ENCODE results near the gene YBEY. TPM values are rescaled to one million over a fixed set of nuclear protein-coding genes. Genes with fewer than 3 reads are reported as not detected.

The YBEY gene
- total RNA-seq, 2 experiments from 2014 or later = 18.3 to 23.5 TPM

DNA sequence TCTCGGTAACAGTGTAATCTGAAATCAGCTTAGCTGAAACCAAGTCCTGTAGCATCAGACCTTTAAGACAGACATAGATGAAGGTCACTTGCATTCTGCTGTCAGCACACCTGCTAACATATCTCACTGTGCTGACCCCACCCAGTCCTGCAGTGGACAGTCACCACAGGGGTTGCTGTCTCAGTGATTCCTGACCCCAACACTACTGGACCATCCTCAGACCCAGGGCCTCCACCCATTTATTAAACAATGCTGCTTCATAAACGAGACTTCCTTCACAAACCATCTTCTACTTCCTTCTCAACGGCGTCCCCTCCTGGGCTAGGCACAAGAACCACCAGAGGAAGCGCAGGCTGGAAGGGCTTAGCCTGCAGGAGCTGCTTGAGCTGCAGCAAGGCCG, 39.8 kb upstream of the YBEY start:
- Histone ChIP-seq H4K20me1 (ENCODE audit: insufficient read depth, low read length) (no peaks in the 10 kb centered on the region), H3K4me1 (ENCODE audit: insufficient read depth, low read length, poor library complexity, severe bottlenecking) (peaks cover 29% of the 10 kb centered on the region), H3K36me3 (ENCODE audit: insufficient read depth, low read length) (peaks cover 96% of the 10 kb centered on the region), H3K27ac (ENCODE audit: low read depth, low read length, poor library complexity, severe bottlenecking) (no peak overlapping the region), H3K4me2 (ENCODE audit: low read length) (no peak overlapping the region), H3K9me3 (ENCODE audit: low read length) (no peaks in the 10 kb centered on the region), H3K9me2 (ENCODE audit: insufficient read depth, low read length) (no peaks in the 10 kb centered on the region), H3K4me3 (ENCODE audit: low read depth, low read length, poor library complexity, severe bottlenecking) (no peak overlapping the region), H2AFZ (ENCODE audit: low read length) (no peak overlapping the region), H3K79me2 (ENCODE audit: insufficient read depth, low read depth, low read length) (no peaks in the 10 kb centered on the region)
- intact Hi-C loops (cut with micrococcal nuclease; ENCODE audit: unreplicated experiment) = no loop called here
- BruUV-seq (replicated peaks) = no TSS peak
- CTCF ChIA-PET (ENCODE audit: unreplicated experiment) = no interaction called here
- no peak for DNase-seq (ENCODE audit: low spot score)
- POLR2A ChIA-PET = no interaction called here
- TF ChIP-seq, protein P1, sequence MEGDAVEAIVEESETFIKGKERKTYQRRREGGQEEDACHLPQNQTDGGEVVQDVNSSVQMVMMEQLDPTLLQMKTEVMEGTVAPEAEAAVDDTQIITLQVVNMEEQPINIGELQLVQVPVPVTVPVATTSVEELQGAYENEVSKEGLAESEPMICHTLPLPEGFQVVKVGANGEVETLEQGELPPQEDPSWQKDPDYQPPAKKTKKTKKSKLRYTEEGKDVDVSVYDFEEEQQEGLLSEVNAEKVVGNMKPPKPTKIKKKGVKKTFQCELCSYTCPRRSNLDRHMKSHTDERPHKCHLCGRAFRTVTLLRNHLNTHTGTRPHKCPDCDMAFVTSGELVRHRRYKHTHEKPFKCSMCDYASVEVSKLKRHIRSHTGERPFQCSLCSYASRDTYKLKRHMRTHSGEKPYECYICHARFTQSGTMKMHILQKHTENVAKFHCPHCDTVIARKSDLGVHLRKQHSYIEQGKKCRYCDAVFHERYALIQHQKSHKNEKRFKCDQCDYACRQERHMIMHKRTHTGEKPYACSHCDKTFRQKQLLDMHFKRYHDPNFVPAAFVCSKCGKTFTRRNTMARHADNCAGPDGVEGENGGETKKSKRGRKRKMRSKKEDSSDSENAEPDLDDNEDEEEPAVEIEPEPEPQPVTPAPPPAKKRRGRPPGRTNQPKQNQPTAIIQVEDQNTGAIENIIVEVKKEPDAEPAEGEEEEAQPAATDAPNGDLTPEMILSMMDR (conservative IDR thresholded peaks at IDR 0.05; ENCODE audit: low read length) = no peak
- TF ChIP-seq EZH2phosphoT487 (IDR thresholded peaks at IDR 0.05; ENCODE audit: borderline replicate concordance, low read depth, low read length) = no peak

DNA sequence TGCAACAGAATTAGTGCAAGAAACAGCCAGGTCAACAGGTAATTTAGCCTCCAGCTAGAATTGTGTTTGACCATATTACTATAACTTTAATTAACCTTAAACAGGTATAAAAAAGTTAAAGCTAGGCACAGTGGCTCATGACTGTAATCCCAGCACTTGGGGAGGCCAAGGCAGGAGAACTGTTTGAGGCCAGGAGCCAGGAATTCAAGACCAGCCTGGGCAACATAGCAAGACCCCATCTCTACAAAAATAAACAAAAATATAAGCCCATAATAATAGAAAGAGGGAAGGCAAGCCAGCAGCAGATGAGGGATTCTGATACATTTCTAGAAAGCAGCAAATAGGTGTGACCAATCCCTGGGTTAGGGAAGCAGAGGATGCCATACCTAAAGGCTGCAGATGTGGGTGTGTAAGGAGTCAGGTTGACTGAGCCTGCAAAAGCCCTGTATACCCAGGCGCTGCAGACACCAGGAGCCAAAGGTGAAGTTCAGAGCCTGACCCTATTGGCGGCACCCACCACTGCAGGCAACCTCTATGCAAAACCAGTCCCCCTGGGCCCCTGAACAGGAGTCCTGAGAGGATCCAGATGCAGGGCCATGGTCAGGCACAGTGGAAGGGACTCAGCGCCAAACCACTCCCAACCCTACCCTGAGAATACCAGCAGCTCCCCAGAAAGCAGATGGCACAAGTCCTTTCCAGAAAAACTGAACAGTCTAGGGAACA, 38.3 kb upstream of the YBEY start:
- Histone ChIP-seq H4K20me1 (ENCODE audit: insufficient read depth, low read length) (no peaks in the 10 kb centered on the region), H3K4me3 (ENCODE audit: low read depth, low read length, poor library complexity, severe bottlenecking) (no peak overlapping the region), H3K4me2 (ENCODE audit: low read length) (no peak overlapping the region; the same call in 1 of the 2 replicates), H3K79me2 (ENCODE audit: insufficient read depth, low read depth, low read length) (no peaks in the 10 kb centered on the region), H3K27ac (ENCODE audit: low read depth, low read length, poor library complexity, severe bottlenecking) (no peak overlapping the region), H3K9me2 (ENCODE audit: insufficient read depth, low read length) (no peaks in the 10 kb centered on the region), H3K4me1 (ENCODE audit: insufficient read depth, low read length, poor library complexity, severe bottlenecking) (peaks cover 36% of the 10 kb centered on the region), H3K9me3 (ENCODE audit: low read length) (no peaks in the 10 kb centered on the region), H3K36me3 (ENCODE audit: insufficient read depth, low read length) (peaks cover 96% of the 10 kb centered on the region), H2AFZ (ENCODE audit: low read length) (no peak overlapping the region)
- DNase-seq (ENCODE audit: low spot score) = no peak
- POLR2A ChIA-PET = interaction anchor here (1.2 kb wide), 1 partner anchor 17 kb away, joined by 3 read pairs; no protein-coding TSS in a partner anchor
- no TSS peak for BruUV-seq (replicated peaks)
- intact Hi-C loops (cut with micrococcal nuclease; ENCODE audit: unreplicated experiment) = no loop called here
- CTCF ChIA-PET (ENCODE audit: unreplicated experiment) = no interaction called here
- no peak for TF ChIP-seq EZH2phosphoT487 (IDR thresholded peaks at IDR 0.05; ENCODE audit: borderline replicate concordance, low read depth, low read length)
- TF ChIP-seq, protein P1 (conservative IDR thresholded peaks at IDR 0.05; ENCODE audit: low read length) = no peak

DNA sequence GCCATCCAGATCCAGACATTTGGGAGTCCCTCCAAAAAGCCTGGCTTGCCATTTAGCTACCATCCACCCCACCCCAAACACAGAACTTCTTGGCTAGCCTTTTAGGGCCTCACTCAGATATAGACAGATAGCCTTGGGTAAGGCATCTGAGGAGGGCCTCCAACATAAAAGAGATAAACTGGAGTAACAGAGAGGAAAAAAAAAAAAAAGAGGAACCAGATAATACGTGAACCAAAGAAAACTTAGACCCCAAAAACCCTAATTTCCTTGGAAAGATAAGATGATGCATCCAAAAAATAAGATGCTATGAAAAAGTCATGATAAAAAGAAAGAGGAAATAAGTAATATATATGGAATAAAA, 37.7 kb upstream of the YBEY start:
- no peaks in the 10 kb centered on the region for H3K9me2 ChIP-seq (ENCODE audit: insufficient read depth, low read length)
- POLR2A ChIA-PET = no interaction called here
- intact Hi-C loops (cut with micrococcal nuclease; ENCODE audit: unreplicated experiment) = no loop called here
- TF ChIP-seq, protein P1 (conservative IDR thresholded peaks at IDR 0.05; ENCODE audit: low read length) = no peak
- TF ChIP-seq EZH2phosphoT487 (IDR thresholded peaks at IDR 0.05; ENCODE audit: borderline replicate concordance, low read depth, low read length) = no peak
- peaks cover 36% of the 10 kb centered on the region for H3K4me1 ChIP-seq (ENCODE audit: insufficient read depth, low read length, poor library complexity, severe bottlenecking)
- H3K27ac ChIP-seq (ENCODE audit: low read depth, low read length, poor library complexity, severe bottlenecking) = no peak overlapping the region
- H3K36me3 ChIP-seq (ENCODE audit: insufficient read depth, low read length) = peaks cover 96% of the 10 kb centered on the region
- no peaks in the 10 kb centered on the region for H3K9me3 ChIP-seq (ENCODE audit: low read length)
- H3K79me2 ChIP-seq (ENCODE audit: insufficient read depth, low read depth, low read length) = no peaks in the 10 kb centered on the region
- BruUV-seq (replicated peaks) = no TSS peak
- H2AFZ ChIP-seq (ENCODE audit: low read length) = no peak overlapping the region
- H4K20me1 ChIP-seq (ENCODE audit: insufficient read depth, low read length) = no peaks in the 10 kb centered on the region
- CTCF ChIA-PET (ENCODE audit: unreplicated experiment) = no interaction called here
- no peak for DNase-seq (ENCODE audit: low spot score)
- H3K4me3 ChIP-seq (ENCODE audit: low read depth, low read length, poor library complexity, severe bottlenecking) = no peak overlapping the region
- H3K4me2 ChIP-seq (ENCODE audit: low read length) = no peak overlapping the region; the same call in 1 of the 2 replicates
